ENCODE data around the gene PTPN4.

GRCh38 chr2:119771331-119771730, 11.6 kb downstream of the PTPN4 start:
- no peak for TF ChIP-seq EZH2 (IDR thresholded peaks at IDR 0.05; ENCODE audit: borderline replicate concordance, low read depth, low read length, poor library complexity, severe bottlenecking)
- TF ChIP-seq, protein P1, sequence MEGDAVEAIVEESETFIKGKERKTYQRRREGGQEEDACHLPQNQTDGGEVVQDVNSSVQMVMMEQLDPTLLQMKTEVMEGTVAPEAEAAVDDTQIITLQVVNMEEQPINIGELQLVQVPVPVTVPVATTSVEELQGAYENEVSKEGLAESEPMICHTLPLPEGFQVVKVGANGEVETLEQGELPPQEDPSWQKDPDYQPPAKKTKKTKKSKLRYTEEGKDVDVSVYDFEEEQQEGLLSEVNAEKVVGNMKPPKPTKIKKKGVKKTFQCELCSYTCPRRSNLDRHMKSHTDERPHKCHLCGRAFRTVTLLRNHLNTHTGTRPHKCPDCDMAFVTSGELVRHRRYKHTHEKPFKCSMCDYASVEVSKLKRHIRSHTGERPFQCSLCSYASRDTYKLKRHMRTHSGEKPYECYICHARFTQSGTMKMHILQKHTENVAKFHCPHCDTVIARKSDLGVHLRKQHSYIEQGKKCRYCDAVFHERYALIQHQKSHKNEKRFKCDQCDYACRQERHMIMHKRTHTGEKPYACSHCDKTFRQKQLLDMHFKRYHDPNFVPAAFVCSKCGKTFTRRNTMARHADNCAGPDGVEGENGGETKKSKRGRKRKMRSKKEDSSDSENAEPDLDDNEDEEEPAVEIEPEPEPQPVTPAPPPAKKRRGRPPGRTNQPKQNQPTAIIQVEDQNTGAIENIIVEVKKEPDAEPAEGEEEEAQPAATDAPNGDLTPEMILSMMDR (conservative IDR thresholded peaks at IDR 0.05; ENCODE audit: low read depth, low read length), result no peak

Data from A673 (cell line).